22Rv1 (cell line): ENCODE data around the gene FHIT.

Source experiments
- CTCF ChIP-seq: fragments of 450-650 bp; IDR thresholded peaks from 2 replicates; pipeline ENCODE4 v1.5.1; 2017; ENCODE audit warnings: mild to moderate bottlenecking
- ZFX ChIP-seq: fragments of 450-650 bp; IDR thresholded peaks from 2 replicates; pipeline ENCODE4 v1.6.1; 2017; ENCODE audit warnings: antibody characterized with exemption, borderline replicate concordance

DNA sequence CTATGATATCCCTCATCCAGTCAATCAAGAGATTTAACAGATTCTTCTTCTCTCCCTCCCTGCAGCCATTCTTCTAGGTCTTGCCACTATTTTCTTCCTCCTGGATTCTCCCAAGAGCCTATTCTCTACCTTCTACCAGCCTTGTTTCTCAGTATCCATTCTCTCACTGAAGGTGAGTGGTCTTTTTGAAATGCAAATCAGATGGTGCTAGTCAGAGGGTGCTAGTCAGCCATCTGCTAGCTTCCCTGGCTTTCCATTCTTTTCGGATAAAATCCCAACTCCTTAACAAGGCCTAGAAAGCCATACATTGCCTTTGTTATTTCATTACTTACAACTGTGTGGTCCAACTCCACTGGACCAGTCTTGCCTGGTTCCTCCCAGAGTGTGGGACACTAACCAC, 1467.1 kb downstream of the FHIT start:
- TF ChIP-seq CTCF = no peak
- TF ChIP-seq ZFX = no peak
